B cell (primary cell): Measurements from ENCODE around the gene ISG15. TPM values are rescaled to one million over a fixed set of nuclear protein-coding genes. Genes with fewer than 3 reads are reported as not detected.

ENCODE experiments used
- ATAC-seq: fragments of 200-7000 bp; cut with Tn5 transposase; one replicate; pipeline ENCODE4 v1.10.0; 2021; ENCODE audit warnings: low read depth, mild to moderate bottlenecking, moderate number of reproducible peaks, moderate library complexity
- CTCF ChIA-PET: fragments of 350-600 bp; sonication (Branson Sonifier 250); formaldehyde crosslinking; loops from one replicate; lab custom pipeline; 2021; ENCODE audit warnings: antibody characterized with exemption, inconsistent platforms; lab: Charles Lee
- POLR2A ChIA-PET: fragments of 350-600 bp; sonication (Branson Sonifier 250); formaldehyde crosslinking; loops from one replicate; lab custom pipeline; 2021; ENCODE audit warnings: antibody characterized with exemption; lab: Charles Lee
- DNase-seq: peaks from one replicate; pipeline ENCODE4 v3.0.0; 2013
- H2AFZ ChIP-seq: 2 replicates; pipeline ENCODE4 v1.6.1; 2012; ENCODE audit warnings: mild to moderate bottlenecking, low read depth, low read length; ENCODE audit not compliant: insufficient read depth, poor library complexity, severe bottlenecking
- H3K27ac ChIP-seq, 2 donors: 1 replicate in 1 of 2; 2 replicates in 1 of 2; pipeline ENCODE4 v1.5.1; 2012 to 2013; ENCODE audit warnings: low read length in 2 of 2, mild to moderate bottlenecking in 2 of 2, moderate library complexity in 1 of 2
- H3K27me3 ChIP-seq, 4 experiments: fragments of 200-600 bp in 1 of 4; sonication (generic) in 1 of 4; replicated peaks in 1 of 4; 1 replicate in 2 of 4; 2 replicates in 2 of 4; pipeline versions ENCODE4 v1.6.1 to v1.7.0; 2013 to 2016; ENCODE audit warnings: low read length in 3 of 4, mild to moderate bottlenecking in 2 of 4, mixed read lengths in 1 of 4, moderate library complexity in 1 of 4; ENCODE audit not compliant: insufficient read depth in 4 of 4, control insufficient read depth in 3 of 4; ENCODE audit errors: control extremely low read depth in 1 of 4
- H3K36me3 ChIP-seq, 2 experiments: replicated peaks in 1 of 2; 1 replicate in 1 of 2; 2 replicates in 1 of 2; pipeline versions ENCODE4 v1.6.1 to v1.7.1; 2013; ENCODE audit warnings: low read length in 1 of 2; ENCODE audit not compliant: insufficient read depth in 2 of 2, control insufficient read depth in 1 of 2; ENCODE audit errors: control extremely low read depth in 1 of 2, extremely low read depth in 1 of 2
- H3K4me1 ChIP-seq, 2 donors: fragments of 200-600 bp in 1 of 2; sonication (generic) in 1 of 2; 1 replicate in 1 of 2; 2 replicates in 1 of 2; pipeline versions ENCODE4 v1.5.1 to v1.6.1; 2013 to 2017; ENCODE audit warnings: low read length in 2 of 2; ENCODE audit not compliant: control insufficient read depth in 2 of 2, insufficient read depth in 2 of 2
- H3K4me2 ChIP-seq: replicated peaks from 2 replicates; pipeline ENCODE3; 2012; ENCODE audit warnings: mild to moderate bottlenecking, low read depth, low read length; ENCODE audit not compliant: poor library complexity, severe bottlenecking
- H3K4me3 ChIP-seq, 5 experiments: fragments of 200-600 bp in 1 of 5; sonication (generic) in 1 of 5; 1 replicate in 3 of 5; 2 replicates in 2 of 5; pipeline versions ENCODE4 v1.5.1 to v1.7.0; 2011 to 2016; ENCODE audit warnings: low read length in 4 of 5, mild to moderate bottlenecking in 4 of 5, low read depth in 2 of 5, control low read depth in 1 of 5, moderate library complexity in 1 of 5; ENCODE audit not compliant: insufficient read depth in 1 of 5; ENCODE audit errors: control extremely low read depth in 1 of 5, extremely low read depth in 1 of 5
- H3K79me2 ChIP-seq: fragments of 200-600 bp; sonication (generic); one replicate; pipeline ENCODE4 v1.6.0; 2016; ENCODE audit warnings: low read length; ENCODE audit not compliant: control insufficient read depth, insufficient read depth
- H3K9ac ChIP-seq: fragments of 200-600 bp; sonication (generic); 2 replicates; pipeline ENCODE4 v1.6.1; 2017; ENCODE audit warnings: mild to moderate bottlenecking, low read length, moderate library complexity
- H3K9me3 ChIP-seq, 3 donors: one replicate each; pipeline versions ENCODE4 v1.6.1 to v1.7.1; 2013; ENCODE audit warnings: low read length in 2 of 3; ENCODE audit not compliant: control insufficient read depth in 2 of 3, insufficient read depth in 1 of 3; ENCODE audit errors: control extremely low read depth in 1 of 3
- H4K20me1 ChIP-seq: 2 replicates; pipeline ENCODE4 v1.6.0; 2012; ENCODE audit warnings: mild to moderate bottlenecking, low read length; ENCODE audit not compliant: insufficient read depth, control insufficient read depth, poor library complexity, severe bottlenecking
- H3K27ac Mint-ChIP-seq: one replicate; pipeline ENCODE4 v1.8.0; 2021; ENCODE audit warnings: mixed read lengths
- H3K27me3 Mint-ChIP-seq: one replicate; pipeline ENCODE4 v1.8.0; 2021; ENCODE audit warnings: mixed read lengths
- H3K4me1 Mint-ChIP-seq: one replicate; pipeline ENCODE4 v1.8.0; 2021; ENCODE audit warnings: mixed read lengths
- H3K4me3 Mint-ChIP-seq: one replicate; pipeline ENCODE4 v1.8.0; 2021; ENCODE audit warnings: mixed read lengths
- H3K9me3 Mint-ChIP-seq: one replicate; pipeline ENCODE4 v1.8.0; 2022; ENCODE audit warnings: mixed read lengths; ENCODE audit not compliant: insufficient read depth
- CTCF ChIP-seq: fragments of 200-600 bp; IDR thresholded peaks from one replicate; pipeline ENCODE4 v1.8.0; 2022; ENCODE audit warnings: antibody characterized with exemption, mild to moderate bottlenecking
- EZH2 ChIP-seq: IDR thresholded peaks from 2 replicates; pipeline ENCODE4 v1.6.1; 2012; ENCODE audit warnings: borderline replicate concordance, low read depth, mild to moderate bottlenecking, moderate library complexity, low read length; ENCODE audit not compliant: insufficient read depth, poor library complexity, severe bottlenecking
- WGBS: methylation state at CpG from one replicate; pipeline ENCODE4 v1.1.5; 2013; ENCODE audit warnings: missing lambda C conversion rate; ENCODE audit not compliant: insufficient coverage; 5-methylcytosine and 5-hydroxymethylcytosine counted together
- intact Hi-C: fragments of 100-400 bp; cut with micrococcal nuclease; formaldehyde crosslinking; loops from one replicate; pipeline ENCODE4 v1.10.0; 2022
- polyA plus RNA-seq: library from polyadenylated mRNA; depleted of rRNA; stranded (reverse); fragments of >200 nt; gene quantifications from 2 replicates; pipeline ENCODE4 v1.2.3, GENCODE V29; 2012
- total RNA-seq, 2 donors: library from RNA; stranded (reverse); fragments of 120-200 nt in 1 of 2; gene quantifications; 1 replicate in 1 of 2; 2 replicates in 1 of 2; pipeline versions ENCODE4 v1.2.3 to v1.2.4, GENCODE V29; 2013 to 2022

The ISG15 gene
- total and polyA plus RNA-seq, 2 donors (not counting 1 experiment from before 2014, with no cell fraction given), result 28.3 to 91.4 TPM

GRCh38 chr1:991895-992294 lies 21.4 kb upstream of the ISG15 start:
- Mint-ChIP-seq H3K27me3 (peaks cover 46% of the 10 kb centered on the region), H3K9me3 (no peaks in the 10 kb centered on the region), H3K4me1 (peaks cover 3% of the 10 kb centered on the region), H3K27ac (no peak overlapping the region), H3K4me3 (no peak overlapping the region)
- ATAC-seq (no peak), DNase-seq (no peak)
- peaks cover 0 to 32% (median 1%) of the 10 kb centered on the region in 4 experiments for H3K27me3 ChIP-seq
- no peak overlapping the region for H3K27ac ChIP-seq
- intact Hi-C loops, result no loop called here
- ChIA-PET CTCF (interaction anchor here (1.3 kb wide), 1 partner anchor 10 kb away, joined by 6 read pairs; no protein-coding TSS in a partner anchor), POLR2A (no interaction called here)
- H3K79me2 ChIP-seq, result no peaks in the 10 kb centered on the region
- peaks cover 0 to 23% (median 3%) of the 10 kb centered on the region in 3 donors for H3K9me3 ChIP-seq
- peaks cover 0 to 4% of the 10 kb centered on the region in 2 donors for H3K4me1 ChIP-seq
- no peaks in the 10 kb centered on the region for H3K36me3 ChIP-seq
- no peaks in the 10 kb centered on the region for H4K20me1 ChIP-seq
- no peak overlapping the region for H3K9ac ChIP-seq
- no peak overlapping the region for H3K4me2 ChIP-seq
- H3K4me3 ChIP-seq, result no peak overlapping the region
- TF ChIP-seq CTCF, result no peak
- no peak overlapping the region for H2AFZ ChIP-seq
- WGBS, result 94% methylated on average over 3 of the region's 10 CpGs

DNA sequence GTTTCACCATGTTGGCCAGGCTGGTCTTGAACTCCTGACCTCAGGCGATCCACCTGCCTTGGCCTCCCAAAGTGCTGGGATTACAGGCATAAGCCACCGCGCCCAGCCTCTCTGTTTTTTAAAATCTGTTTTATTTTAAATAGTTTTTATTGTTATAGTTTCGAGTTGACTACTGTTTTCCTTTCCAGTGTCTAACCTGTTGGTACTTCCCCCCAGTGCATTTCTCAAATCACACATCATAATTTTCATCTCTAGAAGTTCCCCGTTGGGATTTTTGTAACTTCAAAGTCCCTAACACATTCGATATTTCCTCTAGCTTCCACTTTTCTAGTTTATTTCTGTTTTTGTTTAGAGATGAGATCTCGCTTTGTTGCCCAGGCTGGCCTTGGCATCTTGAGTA lies 20.9 kb upstream of the ISG15 start:
- H3K4me1 Mint-ChIP-seq, result peaks cover 4% of the 10 kb centered on the region
- intact Hi-C loops, result no loop called here
- DNase-seq (no peak), ATAC-seq (no peak)
- Histone ChIP-seq H3K27ac (no peak overlapping the region), H3K4me1 (peaks cover under 1 to 4% of the 10 kb centered on the region in 2 donors), H3K4me2 (no peak overlapping the region), H3K9me3 (peaks cover 0 to 26% (median 3%) of the 10 kb centered on the region in 3 donors), H3K36me3 (no peaks in the 10 kb centered on the region), H3K27me3 (peaks cover 0 to 37% (median 4%) of the 10 kb centered on the region in 4 experiments), H3K4me3 (no peak overlapping the region), H2AFZ (no peak overlapping the region), H3K9ac (no peak overlapping the region), H4K20me1 (no peaks in the 10 kb centered on the region), H3K79me2 (no peaks in the 10 kb centered on the region)
- H3K27ac Mint-ChIP-seq, result no peak overlapping the region
- ChIA-PET CTCF (interaction anchor here (1.3 to 2.4 kb wide), 2 partner anchors 7 to 10 kb away, joined by 6 to 9 read pairs; no protein-coding TSS in a partner anchor), POLR2A (no interaction called here)
- no peak overlapping the region for H3K4me3 Mint-ChIP-seq
- no peaks in the 10 kb centered on the region for H3K9me3 Mint-ChIP-seq
- WGBS, result no CpG with 5 or more reads among the region's 7 CpGs
- peaks cover 48% of the 10 kb centered on the region for H3K27me3 Mint-ChIP-seq
- TF ChIP-seq CTCF (no peak), EZH2 (no peak)
